RWPE1 (cell line): ENCODE data around the gene PHF12.
A peak's percentile ranks its signal among the peaks of the same experiment; 100 is the strongest.

Experiments
- CTCF ChIA-PET: fragments of 350-600 bp; sonication (Branson Sonifier 250); formaldehyde crosslinking; extraction: SDS; loops from one replicate; lab custom pipeline; 2021; lab: Yijun Ruan, JAX
- POLR2A ChIA-PET: fragments of 400-600 bp; formaldehyde crosslinking; extraction: SDS; loops from one replicate; lab custom pipeline; 2020; ENCODE audit warnings: antibody characterized with exemption; ENCODE audit not compliant: low non-redundant PET; lab: Yijun Ruan, JAX
- DNase-seq: peaks from one replicate; pipeline ENCODE4 v3.0.0; 2012; ENCODE audit warnings: low spot score
- H3K27ac ChIP-seq: fragments of 450-650 bp; 2 replicates; pipeline ENCODE4 v1.5.1; 2017
- CTCF ChIP-seq: fragments of 450-650 bp; conservative IDR thresholded peaks from 2 replicates; pipeline ENCODE4 v1.5.1; 2017; ENCODE audit warnings: low read depth, mild to moderate bottlenecking

PHF12 gene

DNA sequence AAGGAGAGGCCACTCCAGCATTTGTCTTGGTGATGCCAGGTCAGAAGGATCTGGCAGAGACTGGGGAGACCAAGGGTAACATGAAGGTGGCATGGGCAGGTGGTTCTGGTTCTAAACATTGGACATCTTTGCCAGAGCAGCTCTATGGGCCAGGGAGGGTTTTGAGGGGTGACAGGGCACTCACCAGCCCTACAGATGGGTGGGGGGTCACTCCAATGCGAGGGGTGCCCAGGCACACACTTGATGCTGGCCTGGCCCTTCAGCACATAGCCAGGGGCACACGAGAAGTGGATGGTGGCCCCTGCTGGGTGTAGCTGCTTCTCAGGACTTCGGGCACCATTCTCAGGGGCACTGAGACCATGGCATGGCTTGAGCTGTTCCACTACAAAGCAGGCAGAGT is 5.5 kb upstream of the PHF12 start:
- ChIA-PET POLR2A (no interaction called here), CTCF (interaction anchor here (0.6 to 1.3 kb wide), 2 partner anchors 9 to 231 kb away, joined by 3 read pairs; partner anchors contain the start of gene TLCD1)
- no peak overlapping the region for H3K27ac ChIP-seq
- DNase-seq, result no peak
- TF ChIP-seq CTCF, result no peak

- DNase-seq, result no peak
- H3K27ac ChIP-seq, result no peak overlapping the region
- CTCF ChIA-PET, result no interaction called here
- TF ChIP-seq CTCF, result no peak
- POLR2A ChIA-PET, result no interaction called here
Observed at GRCh38 chr17:28956112-28956511, 4.8 kb upstream of the PHF12 start.

DNA sequence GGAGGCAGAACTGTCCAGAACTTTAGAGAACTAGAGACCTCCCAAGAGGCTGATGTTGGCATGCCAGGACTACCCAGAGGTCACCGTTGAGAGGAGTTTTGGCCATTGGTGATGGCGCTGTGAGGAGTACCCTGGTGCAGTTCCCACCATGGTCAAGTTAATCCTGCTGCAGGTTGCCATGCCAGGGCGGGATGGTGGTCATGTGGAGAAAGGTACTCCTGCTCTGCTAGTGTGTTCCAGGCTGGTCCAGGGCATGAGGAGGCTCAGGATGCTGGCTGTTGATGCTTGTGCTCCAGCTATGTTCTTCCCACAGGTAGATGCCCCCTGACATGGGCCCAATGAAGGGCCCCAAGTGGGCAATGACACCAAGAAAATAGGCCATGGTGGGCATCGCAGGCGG is 4.1 kb upstream of the PHF12 start:
- H3K27ac ChIP-seq, result no peak overlapping the region
- CTCF ChIA-PET, result no interaction called here
- POLR2A ChIA-PET, result no interaction called here
- no peak for TF ChIP-seq CTCF
- no peak for DNase-seq

GRCh38 chr17:28954886-28955285 is 3.6 kb upstream of the PHF12 start:
- TF ChIP-seq CTCF, result no peak
- POLR2A ChIA-PET, result no interaction called here
- CTCF ChIA-PET, result interaction anchor here (0.5 to 1.4 kb wide), 2 partner anchors 44 to 157 kb away, joined by 4 read pairs; no protein-coding TSS in a partner anchor
- DNase-seq, result no peak
- H3K27ac ChIP-seq, result no peak overlapping the region

DNA sequence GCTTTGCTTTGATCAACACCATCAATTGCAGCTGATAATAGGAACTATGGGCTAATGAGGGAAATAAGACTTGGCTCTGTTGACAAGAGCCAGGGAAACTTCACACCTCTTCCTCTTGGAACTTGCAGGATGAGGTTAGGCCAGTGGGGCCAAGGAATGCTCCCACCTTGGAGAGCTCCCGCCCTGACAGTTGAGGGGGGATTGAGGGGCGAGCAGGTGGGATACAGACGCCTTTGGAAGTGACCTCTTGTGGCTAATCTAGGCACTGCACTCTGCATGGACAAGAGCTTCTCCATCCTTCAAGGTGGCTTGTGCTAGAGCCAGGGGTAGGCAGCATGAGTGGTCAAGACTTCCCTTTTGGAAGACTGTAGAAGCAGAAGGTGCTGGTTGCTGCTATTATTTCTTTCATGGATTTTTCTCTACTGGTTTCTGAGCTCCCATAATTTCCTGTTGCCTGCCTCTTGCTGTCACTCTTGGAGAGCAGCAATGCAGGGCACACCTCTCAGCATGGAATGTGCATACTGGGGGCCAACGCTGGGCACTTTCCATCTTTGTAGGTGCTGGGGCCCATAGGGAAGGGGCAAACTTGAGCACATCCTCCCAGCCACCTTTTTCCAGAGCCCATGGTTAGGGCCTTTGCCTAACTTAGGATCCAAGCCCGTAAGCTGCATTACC is 2.3 kb upstream of the PHF12 start:
- CTCF ChIA-PET, result interaction anchor here (0.5 to 1.5 kb wide), 13 partner anchors 8 to 511 kb away, joined by 3 to 10 read pairs (median 3); no protein-coding TSS in a partner anchor
- TF ChIP-seq CTCF, result peak; percentile 71
- H3K27ac ChIP-seq, result no peak overlapping the region
- POLR2A ChIA-PET, result no interaction called here
- DNase-seq, result no peak

DNA sequence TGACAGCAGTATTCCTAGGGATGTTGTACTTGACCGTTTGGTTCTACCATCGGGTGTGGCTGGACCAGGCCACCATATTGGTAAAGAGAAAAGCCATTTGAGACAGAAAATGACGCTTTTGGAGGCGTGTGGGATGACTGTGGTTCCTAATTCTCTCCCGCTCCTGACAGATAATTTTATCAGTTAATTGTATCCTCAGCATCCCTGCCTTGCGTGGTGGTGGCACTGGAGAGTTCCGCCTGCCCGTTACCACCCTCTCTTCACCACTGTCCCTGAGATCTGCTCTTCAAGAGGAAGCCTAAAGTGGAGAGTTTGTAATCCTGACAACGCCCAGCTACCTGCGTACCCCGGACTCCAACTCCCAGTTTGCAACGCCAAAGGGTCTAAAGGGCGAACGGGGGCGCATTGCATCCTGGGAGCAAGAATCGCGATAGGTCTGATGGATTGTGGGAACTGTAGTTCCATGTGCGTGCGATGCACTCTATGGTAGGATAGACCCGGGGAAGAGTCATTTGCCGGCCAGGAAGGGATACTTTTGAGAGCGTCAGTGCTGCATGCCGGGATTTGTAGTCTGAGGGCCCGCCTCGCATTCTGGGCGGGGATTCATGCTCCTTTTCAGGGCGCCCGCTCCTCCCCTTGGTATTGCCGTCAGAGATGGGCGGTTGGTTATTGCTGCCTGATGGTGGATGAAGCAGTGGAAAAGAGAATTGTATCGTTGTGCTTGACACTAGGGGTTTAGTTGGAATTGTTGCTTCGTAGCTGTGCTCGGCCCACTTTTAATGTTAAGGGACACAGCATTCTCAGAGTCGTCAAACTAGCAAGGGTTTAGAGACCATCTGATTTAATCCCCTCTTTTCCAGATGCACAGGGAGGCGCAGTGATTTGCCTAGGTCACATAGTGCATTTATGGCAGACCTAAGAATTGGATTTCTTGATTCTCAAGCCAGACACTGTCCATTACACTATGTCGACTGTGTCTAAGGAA is 965 bp upstream of the PHF12 start:
- peak; percentile 97 for DNase-seq
- no peak for TF ChIP-seq CTCF
- ChIA-PET CTCF (interaction anchor here (0.6 to 3.3 kb wide), 5 partner anchors 12 to 226 kb away, joined by 3 to 20 read pairs (median 3); partner anchors contain the start of gene TLCD1), POLR2A (interaction anchor here (0.6 to 1.4 kb wide), 3 partner anchors 170 to 233 kb away, joined by 4 to 8 read pairs (median 5); partner anchors contain the start of gene RPL23A)
- peak overlapping the region; percentile 96 for H3K27ac ChIP-seq
